ENCODE results near the gene ZC3H6. TPM values are rescaled to one million over a fixed set of nuclear protein-coding genes. Genes with fewer than 3 reads are reported as not detected.
"Not testable (repeated sequence)": the region's sequence is repeated elsewhere in the genome, so short reads cannot be mapped to it uniquely, and the experiment has no call there.

ZC3H6 gene
- total RNA-seq, 2 experiments from 2014 or later = 6.9 to 12.1 TPM

DNA sequence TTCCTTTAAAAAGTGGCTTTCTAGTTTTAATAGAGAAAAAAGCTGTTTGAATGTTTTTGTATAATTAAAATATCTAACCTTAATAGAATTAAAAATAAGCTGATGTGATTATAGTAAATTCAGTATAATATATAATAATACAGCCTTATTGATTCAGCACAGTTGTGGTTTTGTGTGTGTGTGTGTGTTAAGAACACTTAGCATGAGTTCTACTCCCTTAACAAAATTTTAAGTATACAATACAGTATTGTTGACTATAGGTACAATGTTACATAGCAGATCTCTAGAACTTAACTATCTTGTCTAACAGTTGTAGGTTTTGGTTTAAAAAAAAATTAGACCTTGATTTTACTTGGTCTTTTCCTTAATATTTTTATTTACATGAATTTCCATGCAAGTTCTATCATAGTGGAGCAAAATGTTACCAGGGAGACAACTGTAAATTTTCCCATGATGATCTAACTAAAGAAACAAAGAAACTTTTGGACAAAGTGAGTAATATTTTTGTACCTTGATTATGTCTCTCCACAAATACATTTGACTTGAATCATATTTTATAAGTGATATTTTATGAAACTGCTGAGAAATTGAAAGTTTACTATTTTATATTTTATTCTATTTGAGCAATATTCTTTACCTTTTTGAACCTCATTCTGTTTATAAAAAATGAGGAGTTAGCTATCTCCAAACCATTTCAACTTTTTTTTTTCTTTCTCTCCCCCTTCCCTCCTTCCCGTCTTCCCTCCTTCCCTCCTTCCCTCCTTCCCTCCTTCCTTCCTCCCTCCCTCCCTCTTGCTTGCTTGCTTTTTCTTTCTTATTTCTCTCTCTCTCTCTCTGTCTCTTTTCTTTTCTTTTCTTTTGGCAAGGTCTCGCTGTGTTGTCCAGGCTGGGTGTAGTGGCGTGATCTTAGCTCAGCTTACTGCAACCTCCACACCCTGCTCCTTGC is 46.3 kb downstream of the ZC3H6 start:
- no peak overlapping the region for H3K4me3 Mint-ChIP-seq
- no peaks in the 10 kb centered on the region for H3K9me3 Mint-ChIP-seq (ENCODE audit: low read depth)
- CTCF ChIA-PET = no interaction called here
- H3K27me3 Mint-ChIP-seq = no peaks in the 10 kb centered on the region
- DNase-seq (no peak), ATAC-seq (no peak)
- peaks cover 1% of the 10 kb centered on the region for H3K36me3 Mint-ChIP-seq
- H3K27ac Mint-ChIP-seq = no peak overlapping the region
- H3K4me1 Mint-ChIP-seq = no peaks in the 10 kb centered on the region

- DNase-seq = no peak
- Mint-ChIP-seq H3K36me3 (peaks cover 7% of the 10 kb centered on the region), H3K27ac (no peak overlapping the region), H3K4me3 (no peak overlapping the region), H3K4me1 (no peaks in the 10 kb centered on the region), H3K27me3 (no peaks in the 10 kb centered on the region), H3K9me3 (ENCODE audit: low read depth) (no peaks in the 10 kb centered on the region)
- ATAC-seq = no peak
- CTCF ChIA-PET = no interaction called here
These were observed 47.5 kb downstream of the ZC3H6 start for GRCh38 chr2:112322919-112323318.

GRCh38 chr2:112332123-112332696 is 56.8 kb downstream of the ZC3H6 start:
- no peaks in the 10 kb centered on the region for H3K4me1 Mint-ChIP-seq
- H3K36me3 Mint-ChIP-seq = peaks cover 2% of the 10 kb centered on the region
- H3K27ac Mint-ChIP-seq = no peak overlapping the region
- ATAC-seq (no peak), DNase-seq (no peak)
- CTCF ChIA-PET = no interaction called here
- H3K4me3 Mint-ChIP-seq = no peak overlapping the region
- no peaks in the 10 kb centered on the region for H3K27me3 Mint-ChIP-seq
- H3K9me3 Mint-ChIP-seq (ENCODE audit: low read depth) = no peaks in the 10 kb centered on the region

- Mint-ChIP-seq H3K36me3 (no peaks in the 10 kb centered on the region), H3K4me1 (no peaks in the 10 kb centered on the region)
- CTCF ChIA-PET = no interaction called here
These were observed 60.2 kb downstream of the ZC3H6 start for GRCh38 chr2:112335600-112335999.

DNA sequence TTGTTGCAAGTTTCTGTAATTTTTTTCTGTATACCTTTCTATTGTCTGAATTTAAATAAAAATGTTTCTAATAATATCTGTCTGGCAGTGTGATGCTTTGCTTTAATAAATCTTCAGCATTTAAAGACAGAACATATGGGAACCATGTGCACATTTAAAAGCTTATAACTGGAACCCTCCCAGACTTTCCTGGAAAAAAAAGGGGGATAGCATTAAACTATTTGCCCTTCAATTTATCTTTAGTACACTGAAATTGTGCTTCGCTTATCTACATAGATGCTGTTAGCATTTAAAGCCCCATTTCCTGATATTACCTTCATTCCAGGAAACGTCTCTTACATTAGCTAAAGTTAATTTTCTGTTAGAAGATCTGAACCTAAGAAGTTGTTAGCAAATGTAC is 64.6 kb downstream of the ZC3H6 start:
- Mint-ChIP-seq H3K4me1 (peaks cover 15% of the 10 kb centered on the region), H3K36me3 (no peaks in the 10 kb centered on the region), H3K27ac (no peak overlapping the region), H3K9me3 (ENCODE audit: low read depth) (no peaks in the 10 kb centered on the region), H3K4me3 (no peak overlapping the region), H3K27me3 (peaks cover 7% of the 10 kb centered on the region)
- CTCF ChIA-PET = no interaction called here
- DNase-seq (no peak), ATAC-seq (no peak)

More at GRCh38 chr2:112335600-112335999, 60.2 kb downstream of the ZC3H6 start:
- Mint-ChIP-seq H3K9me3 (ENCODE audit: low read depth) (no peaks in the 10 kb centered on the region), H3K27ac (no peak overlapping the region), H3K4me3 (no peak overlapping the region), H3K27me3 (no peaks in the 10 kb centered on the region)
- DNase-seq = no peak
- ATAC-seq = no peak

DNA sequence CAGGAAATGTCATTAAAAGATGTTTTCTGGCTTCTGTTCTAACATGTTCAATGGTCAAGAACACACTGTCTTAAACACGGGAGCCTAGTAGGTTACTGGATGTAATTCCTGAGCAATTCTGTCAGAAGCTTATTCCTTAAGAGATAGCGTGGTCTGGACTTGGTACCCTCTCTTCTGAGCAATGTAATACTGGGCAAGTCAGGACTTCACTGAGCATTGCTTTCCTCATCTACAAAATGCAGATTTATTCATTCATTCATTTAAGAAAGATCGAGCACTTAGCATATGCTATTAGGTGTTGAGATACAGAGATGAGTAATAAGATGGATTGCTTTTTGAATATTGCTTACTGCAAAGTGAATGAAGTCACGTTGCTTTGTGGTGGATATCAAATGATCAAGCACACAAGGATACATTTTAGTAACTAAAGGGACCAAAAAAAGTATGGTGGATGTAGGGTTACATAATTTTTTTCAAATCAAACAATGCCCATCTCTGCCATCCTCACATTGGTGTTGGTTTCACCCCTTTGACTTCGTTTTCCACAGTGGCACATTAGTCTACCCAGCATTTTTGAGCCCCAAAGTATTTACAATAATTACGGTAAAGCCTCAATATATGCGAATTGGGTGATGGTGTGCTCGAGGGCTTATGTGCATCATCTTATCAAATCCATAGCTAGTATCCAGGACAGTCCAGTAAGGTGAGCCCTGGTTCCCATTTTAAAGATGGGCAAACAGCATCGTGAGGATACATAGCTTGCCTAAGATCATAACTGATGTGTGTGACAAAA is 65.3 kb downstream of the ZC3H6 start:
- no peak overlapping the region for H3K27ac Mint-ChIP-seq
- peaks cover 16% of the 10 kb centered on the region for H3K4me1 Mint-ChIP-seq
- no peak for DNase-seq
- no peak for ATAC-seq
- peaks cover 7% of the 10 kb centered on the region for H3K27me3 Mint-ChIP-seq
- no peak overlapping the region for H3K4me3 Mint-ChIP-seq
- CTCF ChIA-PET = no interaction called here
- H3K9me3 Mint-ChIP-seq (ENCODE audit: low read depth) = no peaks in the 10 kb centered on the region
- no peaks in the 10 kb centered on the region for H3K36me3 Mint-ChIP-seq

- H3K27ac Mint-ChIP-seq = no peak overlapping the region
- H3K9me3 Mint-ChIP-seq (ENCODE audit: low read depth) = peaks cover 3% of the 10 kb centered on the region
- no peak overlapping the region for H3K4me3 Mint-ChIP-seq
- CTCF ChIA-PET = no interaction called here
- H3K4me1 Mint-ChIP-seq = peaks cover 16% of the 10 kb centered on the region
- DNase-seq (no peak), ATAC-seq (no peak)
- H3K27me3 Mint-ChIP-seq = peaks cover 7% of the 10 kb centered on the region
- peaks cover 2% of the 10 kb centered on the region for H3K36me3 Mint-ChIP-seq
These were observed 66.7 kb downstream of the ZC3H6 start for GRCh38 chr2:112342067-112342550.

DNA sequence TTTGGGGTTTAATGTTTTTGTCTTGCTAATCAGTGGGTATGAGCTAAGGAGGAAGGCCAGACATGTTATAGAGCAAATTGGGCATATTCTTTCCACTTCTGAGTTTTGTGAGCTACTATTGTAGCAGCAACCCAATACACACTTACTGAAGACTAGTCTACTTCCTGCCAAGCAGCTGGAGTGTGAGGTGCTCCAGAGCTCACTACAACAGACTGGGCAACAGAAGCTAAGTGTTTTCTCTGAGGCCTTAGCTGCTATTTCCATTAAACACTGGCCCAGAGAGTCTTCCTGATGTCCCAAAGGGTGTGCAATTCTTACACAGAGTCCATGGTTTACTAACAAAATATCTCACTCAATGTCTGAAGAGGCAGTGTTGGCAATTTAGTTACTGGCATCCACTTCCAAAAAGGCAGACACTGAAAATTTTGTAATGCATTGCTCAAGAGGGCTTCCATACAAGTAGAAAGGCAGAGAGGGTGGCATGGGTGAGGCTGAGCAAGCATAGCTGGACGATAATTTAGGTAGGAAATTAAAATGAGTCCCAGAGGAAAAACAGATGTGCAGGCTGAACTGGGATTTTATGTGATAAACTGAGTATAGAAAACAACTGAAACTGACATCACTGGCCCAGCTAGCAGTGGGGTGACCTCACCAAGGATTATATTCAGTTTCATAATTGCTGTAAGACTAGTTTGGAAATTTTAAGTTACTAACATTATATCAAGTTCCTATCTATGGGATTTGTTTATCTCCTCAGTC is 68.6 kb downstream of the ZC3H6 start:
- Mint-ChIP-seq H3K36me3 (peaks cover 2% of the 10 kb centered on the region), H3K27me3 (peaks cover 7% of the 10 kb centered on the region), H3K27ac (peak overlapping the region; percentile 21), H3K4me3 (no peak overlapping the region), H3K4me1 (peaks cover 16% of the 10 kb centered on the region), H3K9me3 (ENCODE audit: low read depth) (peaks cover 3% of the 10 kb centered on the region)
- CTCF ChIA-PET = interaction anchor here (1.1 kb wide), 1 partner anchor 84 kb away, joined by 3 read pairs; no protein-coding TSS in a partner anchor
- peak; percentile 61 for ATAC-seq
- no peak for DNase-seq

GRCh38 chr2:112345030-112346027 is 69.9 kb downstream of the ZC3H6 start:
- H3K4me3 Mint-ChIP-seq = no peak overlapping the region
- ATAC-seq (no peak), DNase-seq (no peak)
- H3K27me3 Mint-ChIP-seq = peaks cover 7% of the 10 kb centered on the region
- H3K9me3 Mint-ChIP-seq (ENCODE audit: low read depth) = peaks cover 3% of the 10 kb centered on the region
- H3K4me1 Mint-ChIP-seq = peaks cover 16% of the 10 kb centered on the region
- no peak overlapping the region for H3K27ac Mint-ChIP-seq
- CTCF ChIA-PET = no interaction called here
- peaks cover 2% of the 10 kb centered on the region for H3K36me3 Mint-ChIP-seq

GRCh38 chr2:112352292-112352691 is 76.9 kb downstream of the ZC3H6 start:
- H3K4me1 Mint-ChIP-seq; CTCF ChIA-PET; H3K27me3 Mint-ChIP-seq; H3K9me3 Mint-ChIP-seq (ENCODE audit: low read depth); ATAC-seq; H3K36me3 Mint-ChIP-seq; DNase-seq: not testable (repeated sequence)
- H3K4me3 Mint-ChIP-seq = peak overlapping the region; percentile 1
- H3K27ac Mint-ChIP-seq = peak overlapping the region; percentile 64

GRCh38 chr2:112352809-112353603 is 77.6 kb downstream of the ZC3H6 start:
- H3K4me3 Mint-ChIP-seq; H3K27ac Mint-ChIP-seq; ATAC-seq; H3K27me3 Mint-ChIP-seq; CTCF ChIA-PET; H3K4me1 Mint-ChIP-seq; DNase-seq; H3K9me3 Mint-ChIP-seq (ENCODE audit: low read depth); H3K36me3 Mint-ChIP-seq: not testable (repeated sequence)

Measured in activated CD8-positive, alpha-beta memory T cell treated with anti-CD3 and anti-CD28 coated beads, Interleukin-2, amount 10 ng/mL, durations not matched to agents 7 days and 5 days (primary cell).